ENCODE measurements around the gene KIRREL3. TPM values are rescaled to one million over a fixed set of nuclear protein-coding genes. Genes with fewer than 3 reads are reported as not detected.
A peak's percentile ranks its signal among the peaks of the same experiment; 100 is the strongest.

KIRREL3 gene
- total and polyA plus RNA-seq, 3 donors from 2014 or later, result 1.0 to 1.1 (median 1.1) TPM

DNA sequence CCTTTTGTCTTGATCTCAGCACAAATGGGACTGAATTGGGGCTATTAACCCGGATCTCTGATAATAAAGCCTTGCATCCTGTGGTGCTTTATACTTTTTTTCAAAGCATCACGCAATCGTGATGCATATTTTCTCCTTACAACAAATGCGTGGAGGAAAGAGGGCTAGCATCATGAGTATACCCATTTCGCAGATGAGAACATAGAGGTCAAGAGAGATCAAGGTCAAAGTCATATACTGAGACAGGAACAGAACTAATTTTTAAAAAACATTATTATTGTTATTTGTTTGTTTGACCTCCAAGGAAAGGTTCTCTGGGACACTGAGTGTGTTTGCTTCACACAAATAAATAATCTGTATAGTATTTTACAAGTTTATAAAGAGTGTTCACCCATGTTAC, 453.9 kb downstream of the KIRREL3 start:
- no peak for DNase-seq
- Histone ChIP-seq H3K4me1 (no peaks in the 10 kb centered on the region), H3K27ac (no peak overlapping the region), H3K36me3 (ENCODE audit: low read depth, missing control alignments) (no peaks in the 10 kb centered on the region), H3K4me3 (no peak overlapping the region), H3K27me3 (no peaks in the 10 kb centered on the region), H3K9me3 (no peaks in the 10 kb centered on the region)
- intact Hi-C loops (cut with DNase I; ENCODE audit: low total_unique reads), result no loop called here
- no peak for TF ChIP-seq POLR2A (IDR thresholded peaks at IDR 0.05)
- no peak for TF ChIP-seq CTCF (IDR thresholded peaks at IDR 0.05)
- 89 to 94% methylated on average over 5 of the region's 5 CpGs for WGBS, 2 donors

GRCh38 chr11:126546191-126546590, 454.4 kb downstream of the KIRREL3 start:
- WGBS, 2 donors, result 91 to 96% methylated on average over 2 of the region's 2 CpGs
- no peak for DNase-seq
- Histone ChIP-seq H3K36me3 (ENCODE audit: low read depth, missing control alignments) (no peaks in the 10 kb centered on the region), H3K27me3 (no peaks in the 10 kb centered on the region), H3K4me3 (no peak overlapping the region), H3K27ac (no peak overlapping the region), H3K4me1 (no peaks in the 10 kb centered on the region), H3K9me3 (no peaks in the 10 kb centered on the region)
- intact Hi-C loops (cut with DNase I; ENCODE audit: low total_unique reads), result no loop called here
- TF ChIP-seq CTCF (IDR thresholded peaks at IDR 0.05) (no peak), POLR2A (IDR thresholded peaks at IDR 0.05) (no peak)

GRCh38 chr11:126545057-126545555, 455.5 kb downstream of the KIRREL3 start:
- intact Hi-C loops (cut with DNase I; ENCODE audit: low total_unique reads), result no loop called here
- WGBS, 2 donors, result 83 to 94% methylated on average over 8 of the region's 8 CpGs
- Histone ChIP-seq H3K4me3 (no peak overlapping the region), H3K9me3 (no peaks in the 10 kb centered on the region), H3K27ac (no peak overlapping the region), H3K27me3 (no peaks in the 10 kb centered on the region), H3K36me3 (ENCODE audit: low read depth, missing control alignments) (no peaks in the 10 kb centered on the region), H3K4me1 (no peaks in the 10 kb centered on the region)
- DNase-seq, result no peak
- no peak for TF ChIP-seq CTCF (IDR thresholded peaks at IDR 0.05)
- no peak for TF ChIP-seq POLR2A (IDR thresholded peaks at IDR 0.05)

DNA sequence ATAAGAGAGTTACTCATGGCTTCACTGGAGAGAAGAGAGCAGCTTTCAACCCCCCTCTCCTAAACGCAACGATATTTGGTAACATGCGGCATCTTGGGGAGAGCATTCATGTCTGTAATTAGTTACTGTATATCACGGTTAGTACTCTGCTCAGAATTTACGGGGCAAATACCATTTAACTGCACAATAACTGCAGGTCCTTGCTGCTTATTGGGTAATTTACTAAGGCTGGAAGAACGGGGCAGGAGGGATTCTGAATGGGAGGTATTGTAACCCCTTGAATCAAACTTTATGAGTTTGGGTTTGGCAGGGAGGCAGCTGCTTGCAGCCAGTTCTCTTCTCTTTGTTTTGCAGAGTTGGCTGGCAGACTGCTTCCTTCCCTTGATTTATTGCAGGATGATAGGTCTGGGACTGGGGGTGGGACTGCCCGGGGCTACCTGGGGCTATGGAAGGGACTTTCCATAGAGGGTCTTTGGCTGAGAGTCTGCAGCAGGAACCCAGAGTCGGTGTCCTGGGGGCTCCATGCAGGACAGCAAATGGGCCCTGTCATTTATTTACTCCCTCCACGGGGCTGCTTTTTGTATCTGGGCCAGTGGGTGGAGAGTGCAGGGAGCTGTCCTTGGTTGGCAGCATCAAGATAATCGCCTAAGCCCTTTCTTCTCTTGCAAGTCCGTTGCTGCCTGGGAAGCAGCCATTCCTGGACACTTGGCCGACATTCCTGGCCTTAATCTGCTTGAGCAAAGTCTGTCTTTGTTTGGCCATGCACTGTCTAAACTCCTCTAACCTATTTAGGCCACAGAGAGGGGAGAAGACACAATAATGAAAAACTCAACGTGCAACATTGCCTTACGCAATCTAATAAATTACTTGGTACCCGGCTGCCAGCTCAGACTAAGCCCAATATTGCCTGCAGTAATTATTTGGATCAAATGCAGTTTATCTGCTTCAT, 456.2 kb downstream of the KIRREL3 start:
- DNase-seq, result peak; percentile 44
- no peaks in the 10 kb centered on the region for H3K36me3 ChIP-seq (ENCODE audit: low read depth, missing control alignments)
- no peak overlapping the region for H3K4me3 ChIP-seq
- 43 to 56% methylated on average over 14 to 15 of the region's 15 CpGs for WGBS, 2 donors
- no peaks in the 10 kb centered on the region for H3K4me1 ChIP-seq
- no peaks in the 10 kb centered on the region for H3K27me3 ChIP-seq
- H3K27ac ChIP-seq, result no peak overlapping the region
- no peaks in the 10 kb centered on the region for H3K9me3 ChIP-seq
- TF ChIP-seq CTCF (IDR thresholded peaks at IDR 0.05) (no peak), POLR2A (IDR thresholded peaks at IDR 0.05) (no peak)
- intact Hi-C loops (cut with DNase I; ENCODE audit: low total_unique reads), result no loop called here

Data from testis (tissue), 3 donors.